Measurements from ENCODE around the gene GALNTL6.

GRCh38 chr4:172721659-172722058, 908.5 kb downstream of the GALNTL6 start:
- TF ChIP-seq CTCF (IDR thresholded peaks at IDR 0.05) (no peak), POLR2AphosphoS5 (IDR thresholded peaks at IDR 0.05) (no peak)
